Stimulated activated CD4-positive, alpha-beta T cell treated with anti-CD3 and anti-CD28 coated beads, Interleukin-4, amount 100 ng/mL, for 1 hour (primary cell): ENCODE data around the gene ECT2L.
"Not testable (repeated sequence)": the region's sequence is repeated elsewhere in the genome, so short reads cannot be mapped to it uniquely, and the experiment has no call there.

Experiments used
- DNase-seq: peaks from one replicate; pipeline ENCODE4 v3.0.0-alpha.2; 2020

Gene ECT2L

DNA sequence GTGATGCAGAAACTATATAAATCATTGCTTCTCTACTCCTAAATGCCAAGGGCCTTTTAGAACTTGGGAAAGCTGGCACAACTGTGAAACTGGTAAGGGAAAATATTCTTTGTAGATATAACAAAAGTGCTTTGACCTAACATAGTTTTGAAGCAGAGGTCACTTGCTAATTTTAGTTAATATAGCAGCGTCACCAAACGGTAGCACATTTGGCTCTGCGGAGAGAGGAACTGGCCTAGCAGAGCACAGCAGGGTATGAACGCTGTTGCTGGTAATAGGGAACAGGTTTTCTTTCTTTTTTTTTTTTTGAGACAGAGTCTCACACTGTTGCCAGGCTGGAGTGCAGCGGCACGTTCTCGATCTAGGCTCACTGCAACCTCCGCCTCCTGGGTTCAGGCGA, 67.4 kb downstream of the ECT2L start:
- no peak for DNase-seq

DNA sequence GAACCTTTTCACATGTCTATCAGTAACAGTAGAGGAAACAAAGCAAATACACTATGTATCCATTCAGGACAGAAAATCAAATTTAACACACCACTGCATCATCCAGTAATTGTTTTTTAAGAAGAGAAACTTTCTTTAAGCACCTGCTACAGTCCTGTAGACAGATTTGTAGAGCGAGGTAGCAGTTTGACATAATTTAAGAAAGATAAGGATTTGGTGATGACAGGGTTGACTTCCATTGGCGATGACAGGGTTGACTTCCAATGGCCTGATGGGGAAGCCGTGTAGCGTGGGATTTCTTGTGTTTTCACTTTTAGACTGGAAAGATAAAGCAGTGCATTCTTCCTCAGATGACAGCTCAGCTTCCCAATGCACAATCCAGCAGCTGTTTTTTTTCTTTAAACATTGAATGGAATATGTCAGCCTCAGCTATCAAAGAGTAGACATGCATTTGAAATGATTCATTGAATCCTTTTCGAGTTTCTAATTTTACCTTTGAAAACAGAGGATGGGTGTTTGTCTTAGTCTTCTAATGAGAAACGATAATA, 68.5 kb downstream of the ECT2L start:
- DNase-seq: no peak

DNA sequence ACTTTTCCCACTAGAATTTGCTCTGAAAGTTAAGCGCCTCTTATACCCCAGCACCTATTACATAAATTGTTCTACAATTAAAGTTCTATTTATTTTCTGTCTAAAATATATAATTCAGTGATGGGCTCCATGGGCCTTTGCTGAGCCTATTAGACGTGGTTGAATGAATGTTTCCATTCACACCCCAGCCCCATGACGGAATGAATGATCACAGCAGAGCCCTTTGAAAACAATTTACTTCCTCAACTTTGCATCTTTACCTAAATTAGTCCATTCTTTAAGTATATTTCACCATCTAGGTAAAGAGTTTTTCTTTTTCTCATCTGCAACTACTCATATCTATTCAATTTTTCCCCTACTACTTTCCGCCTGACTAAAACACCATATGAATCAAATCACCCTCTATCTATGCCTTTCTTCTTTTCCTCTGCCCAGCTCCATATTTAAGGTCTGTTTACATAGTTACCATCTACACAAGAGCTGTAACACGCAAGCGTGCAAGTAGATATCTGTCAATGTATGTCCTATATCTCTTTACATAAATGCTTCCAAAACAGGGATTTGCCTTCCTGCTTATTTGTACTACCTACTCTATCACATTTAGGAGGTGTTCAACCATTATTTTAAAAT, 69.7 kb downstream of the ECT2L start:
- DNase-seq: no peak

DNA sequence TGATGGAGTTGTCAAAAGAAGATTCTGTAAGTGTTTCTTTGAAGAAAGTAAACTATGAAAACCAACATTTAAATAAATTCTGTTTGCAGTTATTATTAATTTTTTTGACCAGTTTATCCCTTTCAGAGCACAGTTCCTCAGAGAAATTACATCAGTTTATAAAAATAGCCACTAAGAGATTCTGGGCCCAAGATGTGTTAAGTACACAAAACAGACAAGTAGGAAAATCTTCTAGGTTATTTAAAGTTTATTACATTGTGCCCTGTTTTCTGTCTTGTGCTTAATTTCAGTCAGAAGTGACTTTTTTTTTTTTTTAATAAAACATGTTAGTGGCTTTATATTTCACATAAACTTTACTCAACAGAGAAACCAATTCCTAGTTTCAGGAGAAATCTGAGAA, 72.3 kb downstream of the ECT2L start:
- no peak for DNase-seq

DNA sequence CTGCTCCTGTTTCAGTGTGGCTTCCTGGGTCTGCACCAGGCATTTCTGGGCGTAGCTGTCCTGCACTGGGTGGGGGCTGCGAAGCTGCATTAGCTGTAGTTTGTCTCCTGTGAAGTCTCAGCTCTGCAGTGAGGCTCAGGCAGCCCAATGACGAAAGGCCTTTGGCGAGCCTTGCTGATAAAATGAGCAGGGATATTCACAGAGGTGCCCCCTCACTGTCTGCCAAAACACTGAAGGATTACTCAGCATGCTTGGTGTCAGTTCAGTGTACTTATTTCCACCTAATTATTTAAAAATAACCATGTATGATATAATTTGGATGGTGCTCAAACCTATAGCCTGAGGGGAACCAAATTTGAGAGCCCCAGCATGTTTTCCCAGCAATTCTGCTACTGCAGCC, 73.5 kb downstream of the ECT2L start:
- DNase-seq: no peak

DNA sequence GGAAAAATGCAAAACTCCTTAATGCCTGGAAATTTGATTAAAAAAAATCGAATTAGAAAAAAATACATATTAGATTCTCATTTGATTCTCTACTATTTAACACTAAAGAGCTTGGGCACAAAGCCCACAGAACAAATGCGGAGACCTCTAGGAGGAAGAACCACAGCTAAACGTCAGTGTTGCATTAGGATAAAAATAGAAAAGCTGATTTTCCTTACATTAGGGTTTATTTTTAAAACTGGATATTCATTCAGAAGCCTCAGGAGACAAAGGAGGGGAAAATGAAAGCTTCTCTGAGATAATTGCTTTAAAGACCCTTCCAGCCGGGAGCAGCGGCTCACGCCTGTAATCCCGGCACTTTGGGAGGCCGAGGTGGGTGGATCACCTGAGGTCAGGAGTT, 77.3 kb downstream of the ECT2L start:
- DNase-seq: no peak

DNA sequence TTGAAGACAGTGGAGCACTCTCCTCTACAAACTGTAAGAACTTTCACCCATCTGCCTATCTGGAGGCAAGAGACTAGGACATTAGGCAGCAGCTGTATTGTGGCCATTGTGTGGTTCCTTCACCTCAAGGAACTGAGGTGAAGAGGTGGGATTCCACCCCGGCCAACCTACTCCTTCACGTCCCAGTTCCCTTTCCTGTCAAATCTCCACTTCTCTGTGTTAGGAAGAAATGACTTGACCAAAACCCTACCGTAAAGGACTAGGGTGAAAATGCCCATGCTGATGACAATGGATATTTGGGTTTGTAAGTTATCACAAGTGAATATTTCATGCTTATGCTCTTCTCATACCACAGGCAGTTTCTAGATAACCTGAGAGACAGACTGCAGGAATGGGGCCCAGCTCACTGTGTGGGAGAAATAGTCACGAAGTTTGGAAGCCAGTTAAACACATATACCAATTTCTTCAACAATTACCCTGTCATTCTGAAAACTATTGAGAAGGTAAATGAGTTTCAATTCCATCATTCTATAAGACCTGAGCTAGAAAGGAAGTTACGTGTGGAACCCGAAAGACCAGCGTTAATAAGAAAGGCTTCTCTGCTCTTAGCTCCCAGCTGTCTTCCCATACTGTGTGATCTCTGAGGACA, 86.6 kb downstream of the ECT2L start:
- no peak for DNase-seq

DNA sequence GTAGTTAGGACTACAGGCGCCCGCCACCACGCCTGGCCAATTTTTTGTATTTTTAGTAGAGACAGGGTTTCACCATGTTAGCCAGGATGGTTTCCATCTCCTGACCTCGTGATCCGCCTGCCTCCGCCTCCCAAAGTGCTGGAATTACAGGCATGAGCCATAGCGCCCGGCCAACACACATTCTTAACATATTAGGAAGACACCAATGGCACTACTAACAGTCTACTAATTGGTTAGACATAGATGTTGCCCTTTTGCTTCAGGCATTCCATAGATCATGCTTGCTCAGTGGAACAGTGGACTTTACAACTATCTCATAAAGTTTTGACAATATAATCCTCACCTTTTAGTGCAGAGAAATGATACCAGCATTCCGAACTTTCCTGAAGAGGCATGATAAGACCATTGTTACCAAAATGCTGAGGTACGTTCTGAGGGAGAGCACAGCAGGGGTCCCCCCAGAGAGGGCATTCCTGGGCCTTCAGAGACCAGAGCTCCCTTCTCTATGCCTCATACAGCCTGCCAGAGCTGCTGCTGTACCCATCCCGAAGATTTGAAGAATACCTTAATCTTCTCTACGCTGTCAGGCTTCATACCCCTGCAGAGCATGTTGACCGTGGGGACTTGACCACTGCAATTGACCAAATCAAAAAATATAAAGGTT, 89.4 kb downstream of the ECT2L start:
- no peak for DNase-seq

DNA sequence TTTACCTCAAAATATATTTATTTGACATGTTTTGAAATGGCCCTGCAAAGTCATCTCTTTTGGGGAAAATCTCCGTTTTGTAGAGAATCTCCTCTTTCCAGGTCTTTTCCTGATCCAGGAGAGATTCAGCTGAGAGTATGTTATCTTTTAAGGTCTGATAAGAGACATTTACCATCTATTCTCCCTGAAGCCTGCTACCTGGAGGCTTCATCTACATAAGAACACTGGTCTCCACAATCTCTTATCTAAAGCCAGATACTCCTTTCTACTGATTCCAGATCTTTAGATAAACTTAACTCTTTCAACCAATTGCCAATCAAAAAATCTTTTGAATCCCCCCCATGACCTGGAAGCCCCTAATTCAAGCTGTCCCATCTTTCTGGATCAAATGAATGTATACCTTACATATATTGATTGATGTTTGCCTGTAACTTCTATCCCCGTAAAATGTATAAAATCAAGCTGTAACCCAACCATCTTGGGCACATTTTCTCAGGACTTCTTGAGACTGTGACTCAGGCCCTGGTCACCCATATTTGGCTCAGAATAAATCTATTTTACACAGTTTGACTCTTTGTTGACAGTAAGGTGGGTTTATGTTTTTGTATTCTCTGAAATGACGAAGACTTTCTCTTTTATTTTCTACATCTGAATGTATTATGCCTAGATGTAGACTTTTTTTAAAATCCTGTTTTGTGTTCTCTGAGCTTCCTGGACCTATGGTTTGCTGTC, 95.5 kb downstream of the ECT2L start:
- no peak for DNase-seq

DNA sequence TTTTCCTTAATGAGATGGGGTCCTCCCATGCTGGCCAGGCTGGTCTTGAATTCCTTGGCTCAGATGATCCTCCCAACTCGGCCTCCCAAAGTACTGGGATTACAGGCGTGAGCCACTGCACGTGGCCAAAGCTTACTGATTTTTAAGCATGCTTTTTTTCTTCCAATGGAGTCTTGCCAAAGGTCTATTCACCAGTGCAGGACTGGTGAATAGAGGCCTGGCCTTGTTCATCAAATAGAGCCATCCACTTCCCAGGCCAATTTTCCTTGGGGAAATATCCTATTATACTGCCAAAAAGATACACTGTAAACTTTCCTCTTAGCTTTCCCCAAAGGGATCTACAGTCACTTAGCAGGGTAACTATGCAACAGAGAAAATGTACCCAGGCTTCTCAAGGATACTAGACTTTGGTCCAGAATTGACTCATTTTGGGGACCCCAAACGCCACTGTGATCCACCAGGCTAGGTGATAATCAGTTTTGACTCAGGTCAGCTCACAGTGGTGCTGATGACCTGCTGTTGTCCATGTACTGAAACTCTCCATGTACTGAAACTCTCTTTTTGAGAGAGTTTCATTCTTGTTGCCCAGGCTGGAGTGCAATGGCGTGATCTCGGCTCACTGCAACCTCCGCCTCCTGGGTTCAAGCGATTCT, 100.3 kb downstream of the ECT2L start:
- no peak for DNase-seq

DNA sequence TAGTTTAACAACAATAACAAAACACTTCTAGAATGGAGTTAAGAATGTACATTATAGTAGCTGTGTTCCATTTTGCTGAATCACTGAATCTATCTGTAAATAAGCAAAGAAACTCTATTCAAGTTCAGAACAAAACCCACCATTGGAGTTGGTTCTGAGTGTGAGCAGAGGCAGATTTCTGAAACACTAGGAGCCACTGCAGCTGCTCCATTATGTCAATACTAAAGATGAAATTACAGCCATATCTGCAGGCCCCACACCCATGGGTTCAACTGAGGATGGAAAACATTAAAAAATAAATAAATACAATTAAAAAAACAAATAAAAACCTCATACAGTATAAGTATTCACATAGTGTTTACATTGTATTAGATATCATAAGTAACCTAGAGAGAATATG, 101.1 kb downstream of the ECT2L start:
- no peak for DNase-seq

DNA sequence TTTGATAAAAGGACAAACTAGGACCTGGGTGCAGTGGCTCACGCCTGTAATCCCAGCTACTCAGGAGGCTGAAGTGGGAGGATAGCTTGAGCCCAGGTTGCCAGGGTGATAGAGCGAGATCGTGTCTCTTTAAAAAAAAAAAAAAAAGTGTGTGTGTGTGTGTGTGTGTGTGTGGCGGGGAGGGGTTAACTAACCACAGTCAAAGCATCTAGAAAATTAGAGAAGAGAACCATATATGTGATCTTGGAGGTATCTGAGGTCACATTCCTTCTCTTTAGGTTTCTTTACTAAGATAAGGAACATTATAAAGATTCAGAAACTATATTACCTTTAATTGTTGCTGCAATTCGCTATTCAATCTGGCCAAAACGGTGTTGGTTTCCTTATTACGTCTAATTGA, 111.3 kb downstream of the ECT2L start:
- DNase-seq: no peak

DNA sequence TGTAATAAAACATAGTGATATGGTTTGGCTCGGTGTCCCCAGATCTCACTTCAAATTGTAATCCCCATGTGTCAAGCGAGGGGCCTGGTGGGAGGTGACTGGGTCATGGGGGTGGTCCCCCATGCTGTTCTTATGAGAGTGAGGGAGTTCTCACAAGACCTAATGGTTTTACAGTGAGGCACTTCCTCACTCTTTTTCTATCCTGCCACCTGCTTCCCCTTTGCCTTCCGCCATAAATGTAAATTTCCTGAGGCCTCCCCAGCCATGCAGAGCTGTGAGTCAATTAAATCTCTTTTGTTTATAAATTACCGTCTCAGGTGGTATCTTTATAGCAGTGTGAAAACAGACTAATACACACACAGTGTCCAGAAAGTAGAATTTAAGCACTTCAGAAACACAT, 113.6 kb downstream of the ECT2L start:
- DNase-seq: no peak

DNA sequence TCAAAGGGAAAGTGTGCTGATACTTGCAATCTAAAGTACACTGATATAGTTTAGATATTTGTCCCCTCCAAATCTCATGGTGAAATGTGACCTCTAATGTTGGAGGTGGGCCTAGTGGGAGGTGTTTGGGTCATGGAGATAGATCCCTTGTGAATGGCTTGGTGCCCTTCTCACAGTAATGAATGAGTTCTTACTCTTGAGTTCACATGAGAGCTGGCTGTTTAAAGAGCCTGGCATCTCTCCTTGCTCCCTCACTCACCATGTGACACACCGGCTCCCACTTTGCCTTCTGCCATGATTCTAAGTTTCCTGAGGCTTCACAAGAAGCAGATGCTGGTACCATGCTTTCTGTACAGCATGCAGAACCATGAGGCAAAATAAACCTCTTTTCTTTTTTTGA, 114.1 kb downstream of the ECT2L start:
- no peak for DNase-seq

DNA sequence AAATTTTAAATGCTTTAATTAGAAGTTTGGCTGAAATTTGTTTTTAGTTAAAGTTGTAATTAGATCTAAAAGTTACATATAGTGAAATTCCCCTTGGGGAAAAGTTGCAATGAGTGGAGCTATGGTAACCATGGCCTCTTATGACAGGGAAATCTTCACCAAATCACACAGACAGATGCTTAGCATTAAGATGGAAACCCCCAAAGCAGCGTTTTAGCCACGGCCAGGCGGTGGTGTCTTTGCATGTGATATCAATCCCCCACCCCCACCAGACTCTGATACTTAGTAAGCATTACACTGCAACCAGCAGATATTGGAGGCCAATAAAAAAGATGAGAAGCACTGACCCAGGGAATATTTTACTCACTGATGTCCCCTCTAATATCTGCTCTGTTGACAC, 116.4 kb downstream of the ECT2L start:
- DNase-seq: no peak

DNA sequence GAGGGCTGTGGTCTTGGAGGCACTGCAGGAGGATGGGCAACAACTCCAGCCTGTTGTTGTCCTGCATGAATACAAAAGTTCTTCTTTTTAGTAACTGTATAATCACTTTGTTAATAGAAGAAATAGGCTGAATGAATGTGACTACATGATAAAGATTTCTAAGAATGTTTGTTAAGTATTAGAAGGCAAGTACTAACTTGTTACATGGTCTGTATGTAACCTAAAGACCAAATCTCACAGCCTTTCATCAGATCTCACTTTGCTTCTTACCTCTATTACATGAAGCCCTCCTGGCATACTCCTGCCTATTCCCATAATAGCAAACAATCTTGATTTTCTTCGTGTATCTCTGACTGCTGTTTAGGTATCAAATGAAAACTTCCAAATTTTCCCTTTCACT, 118.8 kb downstream of the ECT2L start:
- no peak for DNase-seq

DNA sequence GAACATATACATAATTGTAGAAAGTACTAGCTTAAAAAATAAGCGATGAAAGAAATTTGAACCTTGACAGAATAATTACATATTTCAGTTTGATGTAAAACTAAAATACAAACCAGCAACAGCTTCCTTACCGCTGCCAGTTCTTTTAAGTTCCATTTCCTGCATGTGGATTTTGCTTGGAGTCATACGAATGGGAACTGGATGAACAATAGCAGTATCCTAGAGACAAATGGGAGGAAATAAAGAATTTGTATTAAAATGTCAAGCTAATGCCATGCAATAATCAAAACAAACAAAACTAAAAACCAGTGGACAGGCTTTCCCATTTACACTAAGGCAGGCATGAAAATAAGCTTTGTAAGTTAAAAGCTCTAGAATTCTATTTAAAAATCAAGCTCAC, 125.0 kb downstream of the ECT2L start:
- no peak for DNase-seq

DNA sequence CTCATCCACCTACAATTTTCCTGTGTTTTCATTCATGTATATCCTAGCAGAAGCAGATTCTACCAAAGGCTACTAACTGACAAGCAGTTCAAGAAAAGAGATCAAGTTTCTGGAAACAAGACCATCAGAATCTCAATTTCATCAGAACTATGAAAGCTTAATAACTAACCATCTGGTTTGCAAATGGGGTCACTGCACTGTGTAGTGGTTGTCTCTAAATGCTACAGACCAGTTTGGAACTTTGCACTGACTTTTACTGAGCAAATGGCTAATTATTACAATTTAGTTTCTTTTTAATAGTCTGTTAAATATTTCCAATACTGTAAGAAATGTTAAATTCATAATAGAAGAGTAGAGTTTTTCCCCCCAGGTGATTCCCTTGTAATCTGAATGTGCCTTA, 127.7 kb downstream of the ECT2L start:
- no peak for DNase-seq

DNA sequence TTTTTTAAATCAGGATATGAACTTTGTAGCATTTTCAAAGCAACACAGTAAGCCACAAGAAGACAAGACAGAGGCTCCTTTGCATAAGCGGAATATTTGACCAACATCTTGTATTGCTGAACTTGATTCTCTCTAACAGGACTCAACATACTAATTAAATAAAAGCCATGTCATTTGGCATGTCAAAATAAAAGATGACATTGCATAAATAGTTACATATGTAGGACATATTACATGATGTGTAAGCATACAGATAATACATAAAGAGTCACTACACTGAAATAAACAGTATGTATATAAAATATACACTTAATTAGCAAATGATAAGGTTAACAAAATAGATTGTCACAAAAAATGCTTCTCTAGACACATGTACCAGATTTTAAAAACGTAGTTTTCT, 129.9 kb downstream of the ECT2L start:
- DNase-seq: no peak

DNA sequence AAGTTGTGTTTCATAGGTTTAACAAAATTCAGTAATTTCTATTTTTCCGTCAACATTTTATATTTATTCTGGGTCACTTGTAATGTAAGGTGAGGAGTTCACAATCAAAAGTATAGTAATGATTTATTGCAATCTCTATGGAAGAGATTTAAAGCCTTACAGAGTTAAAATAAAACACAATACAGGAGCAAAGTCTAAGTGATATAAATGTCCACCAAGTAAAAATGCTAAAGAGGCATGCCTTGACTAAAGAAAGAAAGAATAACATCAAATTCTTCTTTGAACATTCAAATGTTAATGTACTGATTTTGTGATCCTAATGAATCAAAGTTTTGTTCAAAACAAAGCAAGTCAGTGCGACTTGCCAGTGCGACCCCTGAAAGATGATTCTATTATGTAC, 130.7 kb downstream of the ECT2L start:
- DNase-seq: no peak

DNA sequence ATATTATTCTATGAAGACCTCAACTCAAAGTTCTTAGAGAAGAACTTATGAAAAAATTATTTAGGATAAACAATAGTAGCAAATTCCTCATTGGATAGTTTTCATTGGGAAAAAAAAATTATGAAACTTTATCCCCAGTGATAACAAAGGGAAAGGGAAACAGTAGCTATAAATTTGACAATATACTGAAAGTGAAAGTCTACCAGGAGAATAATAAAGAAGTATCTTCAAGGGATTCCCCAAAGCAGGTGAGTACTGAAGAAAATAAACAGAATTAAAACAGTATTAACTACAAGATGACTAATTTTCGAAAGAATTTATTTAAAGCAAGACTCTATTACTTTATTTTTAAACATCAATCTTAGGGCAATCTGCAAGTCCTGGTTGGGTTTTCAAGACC, 135.8 kb downstream of the ECT2L start:
- DNase-seq: no peak

DNA sequence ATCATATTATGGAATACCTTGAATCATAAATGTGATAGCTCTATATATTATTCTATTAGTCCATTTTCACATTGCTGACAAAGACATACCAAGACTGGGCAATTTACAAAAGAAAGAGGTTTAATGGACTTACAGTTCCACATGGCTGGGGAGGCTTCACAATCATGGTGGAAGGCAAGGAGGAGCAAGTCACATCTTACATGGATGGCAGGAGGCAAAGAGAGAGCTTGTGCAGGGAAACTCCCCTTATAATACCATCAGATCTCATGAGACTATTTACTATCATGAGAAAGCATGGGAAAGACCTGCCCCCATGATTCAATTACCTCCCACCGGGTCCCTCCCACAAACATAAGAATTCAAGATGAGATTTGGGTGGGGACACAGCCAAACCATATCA, 141.0 kb downstream of the ECT2L start:
- not testable (repeated sequence) for DNase-seq

DNA sequence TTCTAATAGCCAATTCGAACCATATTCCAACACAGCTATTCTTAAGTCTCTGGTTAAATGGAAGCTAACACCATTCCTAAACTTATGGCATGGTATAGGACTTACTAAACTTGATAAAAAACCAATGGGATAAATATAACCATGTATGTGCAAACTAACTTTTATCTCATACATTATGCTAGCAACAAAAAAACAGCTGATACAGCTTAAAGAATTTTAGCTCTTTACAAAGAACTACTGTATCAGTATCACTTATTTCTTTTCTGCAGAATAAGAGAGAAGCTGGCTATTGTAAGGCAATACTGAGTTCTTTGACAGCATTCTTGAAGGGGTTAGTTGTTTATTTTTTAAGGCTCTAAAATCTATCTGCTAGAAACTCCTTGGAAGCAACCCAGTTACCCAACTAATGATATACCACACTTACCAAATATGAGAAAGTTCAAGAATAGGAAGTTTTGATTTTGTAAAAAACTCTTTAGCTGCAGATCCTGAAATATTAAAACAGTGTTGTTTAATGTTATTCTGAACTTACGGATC, 147.3 kb downstream of the ECT2L start:
- DNase-seq: no peak
